CD4-positive, alpha-beta memory T cell (primary cell): ENCODE results near the gene KBTBD4. TPM values are rescaled to one million over a fixed set of nuclear protein-coding genes. Genes with fewer than 3 reads are reported as not detected.
A peak's percentile ranks its signal among the peaks of the same experiment; 100 is the strongest.

ENCODE experiments used
- CTCF ChIA-PET: fragments of 350-600 bp; sonication (Branson Sonifier 250); formaldehyde crosslinking; loops from one replicate; lab custom pipeline; 2021; ENCODE audit warnings: inconsistent platforms; ENCODE audit not compliant: partially characterized antibody; lab: Charles Lee
- POLR2A ChIA-PET: fragments of 350-600 bp; sonication (Branson Sonifier 250); formaldehyde crosslinking; loops from one replicate; lab custom pipeline; 2021; ENCODE audit not compliant: partially characterized antibody; lab: Charles Lee
- DNase-seq, 5 donors: peaks; one replicate each; pipeline versions ENCODE4 v3.0.0 to v3.0.0-alpha.2; 2020 to 2022; ENCODE audit warnings: mixed read lengths in 1 of 5
- H3K27ac ChIP-seq: one replicate; pipeline ENCODE4 v1.7.0; 2013; ENCODE audit warnings: low read depth, low read length
- H3K27me3 ChIP-seq: 2 replicates; pipeline ENCODE4 v1.7.0; 2013; ENCODE audit warnings: mild to moderate bottlenecking, low read length, moderate library complexity; ENCODE audit not compliant: insufficient read depth
- H3K36me3 ChIP-seq: 2 replicates; pipeline ENCODE4 v1.7.0; 2013; ENCODE audit warnings: mild to moderate bottlenecking, low read length, moderate library complexity; ENCODE audit not compliant: insufficient read depth
- H3K4me1 ChIP-seq: 2 replicates; pipeline ENCODE4 v1.7.0; 2013; ENCODE audit warnings: mild to moderate bottlenecking, low read length, moderate library complexity; ENCODE audit not compliant: insufficient read depth
- H3K4me3 ChIP-seq, 2 donors: one replicate each; pipeline ENCODE4 v1.7.0; 2013; ENCODE audit warnings: low read length in 2 of 2, mild to moderate bottlenecking in 1 of 2
- H3K9me3 ChIP-seq, 2 donors: one replicate each; pipeline ENCODE4 v1.7.0; 2013; ENCODE audit warnings: low read length in 2 of 2, control low read depth in 1 of 2; ENCODE audit not compliant: control insufficient read depth in 1 of 2
- H3K27ac Mint-ChIP-seq, 7 donors: one replicate each; pipeline ENCODE4 v1.8.0; 2020 to 2021; ENCODE audit warnings: mixed read lengths in 7 of 7, mild to moderate bottlenecking in 6 of 7, inconsistent platforms in 3 of 7, moderate library complexity in 3 of 7
- H3K27me3 Mint-ChIP-seq, 2 donors: one replicate each; pipeline ENCODE4 v1.8.0; 2020 to 2021; ENCODE audit warnings: mixed read lengths in 2 of 2
- H3K36me3 Mint-ChIP-seq, 2 donors: one replicate each; pipeline ENCODE4 v1.8.0; 2020 to 2021; ENCODE audit warnings: mixed read lengths in 2 of 2, inconsistent platforms in 1 of 2, mild to moderate bottlenecking in 1 of 2
- H3K4me1 Mint-ChIP-seq, 4 donors: one replicate each; pipeline ENCODE4 v1.8.0; 2020 to 2021; ENCODE audit warnings: mixed read lengths in 4 of 4, mild to moderate bottlenecking in 1 of 4
- H3K4me3 Mint-ChIP-seq, 8 donors: one replicate each; pipeline ENCODE4 v1.8.0; 2020 to 2021; ENCODE audit warnings: mixed read lengths in 8 of 8, mild to moderate bottlenecking in 7 of 8, moderate library complexity in 6 of 8, inconsistent platforms in 3 of 8
- H3K9me3 Mint-ChIP-seq, 8 donors: one replicate each; pipeline ENCODE4 v1.8.0; 2020 to 2021; ENCODE audit warnings: mixed read lengths in 8 of 8, mild to moderate bottlenecking in 5 of 8, inconsistent platforms in 3 of 8, moderate library complexity in 1 of 8
- intact Hi-C: fragments of 100-400 bp; cut with micrococcal nuclease; formaldehyde crosslinking; loops from one replicate; pipeline ENCODE4 v1.15.1; 2023
- polyA plus RNA-seq, 2 donors: library from polyadenylated mRNA; unstranded; fragments of 300-500 nt; fragmentation: Illumina TruSeq; gene quantifications; one replicate each; pipeline ENCODE4 v1.2.3, GENCODE V29; 2021
- total RNA-seq, 2 experiments: library from RNA; stranded (reverse); gene quantifications; one replicate each; pipeline ENCODE4 v1.2.3, GENCODE V29; 2021

KBTBD4 gene
- total and polyA plus RNA-seq, 4 experiments from 2014 or later: 21.2 to 71.9 (median 31.4) TPM

- DNase-seq: peak in 4 of 5 donors; percentile 32 to 74 (median 48)
- peak overlapping the region; percentile 69 to 92 (median 89) for H3K27ac Mint-ChIP-seq
- Histone ChIP-seq H3K27me3 (no peaks in the 10 kb centered on the region), H3K9me3 (no peaks in the 10 kb centered on the region), H3K4me3 (peak overlapping the region in 1 of 2 donors; percentile 8), H3K36me3 (no peaks in the 10 kb centered on the region), H3K27ac (peak overlapping the region; percentile 55), H3K4me1 (peaks cover 72% of the 10 kb centered on the region)
- CTCF ChIA-PET: interaction anchor here (0.6 to 1.0 kb wide), 2 partner anchors 30 to 181 kb away, joined by 3 read pairs; no protein-coding TSS in a partner anchor
- intact Hi-C loops: loop anchor here (1.0 kb wide), 2 partner anchors 12 to 30 kb away; partner anchors contain the start of gene CELF1
- H3K4me3 Mint-ChIP-seq: peak overlapping the region; percentile 28 to 81 (median 67)
- H3K4me1 Mint-ChIP-seq: peaks cover 49 to 86% (median 67%) of the 10 kb centered on the region in 4 donors
- peaks cover 0 to 19% of the 10 kb centered on the region in 2 donors for H3K36me3 Mint-ChIP-seq
- H3K27me3 Mint-ChIP-seq: no peaks in the 10 kb centered on the region
- H3K9me3 Mint-ChIP-seq: peaks cover 0 to under 1% (median 0%) of the 10 kb centered on the region in 8 donors
- POLR2A ChIA-PET: interaction anchor here (0.9 to 2.0 kb wide), 4 partner anchors 11 to 30 kb away, joined by 3 to 6 read pairs (median 4); no protein-coding TSS in a partner anchor
Observed at GRCh38 chr11:47523490-47524225, 55.1 kb downstream of the KBTBD4 start.

Other genes with a start within 250 kb of the KBTBD4 start
- not detected for gene MYBPC3, start 226.3 kb downstream of the KBTBD4 start, total RNA-seq
- gene MYBPC3, start 226.3 kb downstream of the KBTBD4 start, polyA plus RNA-seq: not detected
- 1 to 10 TPM; 4.8 to 5.0 TPM for gene SPI1, start 200.4 kb downstream of the KBTBD4 start, total RNA-seq
- gene SPI1, start 200.4 kb downstream of the KBTBD4 start, polyA plus RNA-seq: under 1 TPM in 1 of 2 donors, not detected in 1; 0.28 TPM
- 10 to 100 TPM; 63.6 to 68.3 TPM for gene SLC39A13, start 170.4 kb downstream of the KBTBD4 start, total RNA-seq
- 10 to 100 TPM; 22.3 to 33.6 TPM for gene SLC39A13, start 170.4 kb downstream of the KBTBD4 start, polyA plus RNA-seq
- 10 to 100 TPM; 53.9 to 59.6 TPM for gene PSMC3, start 152.5 kb downstream of the KBTBD4 start, total RNA-seq
- 100 to 1,000 TPM; 114 to 152 TPM for gene PSMC3, start 152.5 kb downstream of the KBTBD4 start, polyA plus RNA-seq
- gene RAPSN, start 129.8 kb downstream of the KBTBD4 start, total RNA-seq: 1 to 10 TPM in 1 of 2 experiments, under 1 TPM in 1; 0.55 to 1.7 TPM
- gene RAPSN, start 129.8 kb downstream of the KBTBD4 start, polyA plus RNA-seq: not detected
- 100 to 1,000 TPM; 145 to 149 TPM for gene CELF1, start 25.8 kb downstream of the KBTBD4 start, total RNA-seq
- 10 to 100 TPM; 45.6 to 76.2 TPM for gene CELF1, start 25.8 kb downstream of the KBTBD4 start, polyA plus RNA-seq
- 10 to 100 TPM; 21.5 to 21.9 TPM for gene PTPMT1, start 13.4 kb downstream of the KBTBD4 start, total RNA-seq
- gene PTPMT1, start 13.4 kb downstream of the KBTBD4 start, polyA plus RNA-seq: 100 to 1,000 TPM in 1 of 2 donors, 10 to 100 TPM in 1; 68.3 to 109 TPM
- gene NDUFS3, start 104 bp upstream of the KBTBD4 start, total RNA-seq: 10 to 100 TPM; 70.9 to 71.0 TPM
- 100 to 1,000 TPM in 1 of 2 donors, 10 to 100 TPM in 1; 85.7 to 118 TPM for gene NDUFS3, start 104 bp upstream of the KBTBD4 start, polyA plus RNA-seq
- gene FAM180B, start 7.7 kb upstream of the KBTBD4 start, total RNA-seq: under 1 TPM in 1 of 2 experiments, not detected in 1; 0.25 TPM
- gene FAM180B, start 7.7 kb upstream of the KBTBD4 start, polyA plus RNA-seq: not detected
- under 1 TPM; 0.44 to 0.61 TPM for gene C1QTNF4, start 15.4 kb upstream of the KBTBD4 start, total RNA-seq
- not detected for gene C1QTNF4, start 15.4 kb upstream of the KBTBD4 start, polyA plus RNA-seq
- 10 to 100 TPM; 23.6 to 23.9 TPM for gene MTCH2, start 63.6 kb upstream of the KBTBD4 start, total RNA-seq
- 10 to 100 TPM; 58.8 to 66.8 TPM for gene MTCH2, start 63.6 kb upstream of the KBTBD4 start, polyA plus RNA-seq
- gene AGBL2, start 136.4 kb upstream of the KBTBD4 start, total RNA-seq: 1 to 10 TPM; 7.8 to 8.1 TPM
- gene AGBL2, start 136.4 kb upstream of the KBTBD4 start, polyA plus RNA-seq: 1 to 10 TPM; 1.6 to 1.7 TPM
- gene FNBP4, start 188.4 kb upstream of the KBTBD4 start, total RNA-seq: 100 to 1,000 TPM; 298 to 314 TPM
- 10 to 100 TPM; 22.6 to 48.0 TPM for gene FNBP4, start 188.4 kb upstream of the KBTBD4 start, polyA plus RNA-seq